ENCODE measurements around the gene TMEM14A. TPM values are rescaled to one million over a fixed set of nuclear protein-coding genes. Genes with fewer than 3 reads are reported as not detected.

TMEM14A gene
- total and polyA plus RNA-seq, 2 of the 8 experiments (the other 6 are each of a cell fraction or from before 2014, with no cell fraction given): 11.1 to 11.2 TPM

DNA sequence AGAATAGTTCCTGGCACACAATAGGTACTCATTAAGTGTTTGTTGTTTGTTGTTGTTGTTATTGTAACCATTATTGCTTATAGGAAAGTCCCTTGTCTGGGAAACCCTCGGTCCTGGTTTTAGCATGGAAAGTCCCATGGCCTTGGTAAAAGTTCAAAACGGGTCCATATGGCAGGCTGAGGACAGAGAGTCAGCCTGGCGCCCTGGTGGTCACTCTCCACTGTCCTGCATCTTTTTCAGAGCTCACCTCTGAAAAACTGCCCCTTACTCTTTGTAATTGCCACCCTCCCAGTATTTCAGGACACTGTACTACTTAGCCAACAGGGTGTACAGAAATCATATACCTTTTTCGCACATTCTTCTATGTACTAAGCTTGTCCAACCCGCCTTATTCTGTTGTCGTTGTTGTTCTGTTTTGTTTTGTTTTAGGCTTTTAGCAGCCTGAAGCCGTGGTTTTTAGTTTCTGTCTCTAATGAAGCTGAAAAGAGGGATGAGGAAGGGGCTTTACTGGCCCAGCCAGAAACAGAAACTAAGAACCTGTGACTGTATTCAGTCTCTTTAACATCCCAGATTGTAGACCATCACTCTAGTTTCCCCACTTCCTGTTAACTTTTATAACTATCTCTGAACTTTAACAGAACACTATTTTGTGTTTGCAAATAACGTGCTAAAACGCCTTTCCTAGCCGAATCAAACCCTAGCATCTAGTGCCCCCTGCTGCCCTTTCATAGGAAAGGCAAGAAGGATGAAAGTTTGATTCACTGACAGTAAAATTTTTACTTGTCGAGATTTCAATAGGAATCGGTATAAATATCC is 7.6 kb upstream of the TMEM14A start:
- Histone ChIP-seq H2BK5ac (ENCODE audit: low read depth, low read length) (no peak overlapping the region), H3K4ac (replicated peaks; ENCODE audit: insufficient read length, low read depth, low read length) (no peak overlapping the region), H3K23ac (ENCODE audit: insufficient read length) (no peak overlapping the region), H4K91ac (replicated peaks; ENCODE audit: insufficient read length, low read length) (no peak overlapping the region), H3K23me2 (ENCODE audit: low read depth, low read length) (peaks cover 15% of the 10 kb centered on the region; the same call in 1 of the 2 replicates), H3K79me2 (ENCODE audit: control insufficient read depth in 1 of 2, insufficient read depth in 2 of 2, low read length in 2 of 2) (peaks cover 0 to 6% of the 10 kb centered on the region in 2 experiments; a peak in 1 of 4 replicates), H2BK15ac (ENCODE audit: low read length) (no peak overlapping the region), H3K18ac (ENCODE audit: extremely low read depth, low read length) (no peak overlapping the region), H2AFZ (ENCODE audit: low read length) (peak overlapping the region; percentile 87), H2AK5ac (ENCODE audit: low read depth, low read length) (no peak overlapping the region), H3K27me3 (replicated peaks in 1 of 4; ENCODE audit: control insufficient read depth in 3 of 4, extremely low read depth in 1 of 4, insufficient read depth in 3 of 4, low read length in 3 of 4) (peaks cover 0 to 10% (median 7%) of the 10 kb centered on the region in 4 experiments; a peak in 5 of 7 replicates), H3K9ac (replicated peaks in 1 of 4; ENCODE audit: extremely low read depth in 1 of 4, low read depth in 3 of 4, low read length in 3 of 4) (peak overlapping the region in 2 of 4 experiments; percentile 7 to 9; a peak in 2 of 7 replicates), H3K4me2 (ENCODE audit: insufficient read depth in 1 of 2, low read depth in 2 of 2, low read length in 2 of 2) (peak overlapping the region; percentile 83 to 86; a peak in 3 of 4 replicates), H4K8ac (ENCODE audit: extremely low read depth, insufficient read depth, low read length) (no peak overlapping the region), H3K56ac (replicated peaks; ENCODE audit: insufficient read length, low read depth, low read length) (no peak overlapping the region), H2BK120ac (replicated peaks; ENCODE audit: low read depth, low read length) (no peak overlapping the region), H3K4me3 (ENCODE audit: extremely low read depth in 1 of 4, insufficient read depth in 2 of 4, low read depth in 3 of 4, low read length in 4 of 4) (peak overlapping the region; percentile 66 to 76 (median 74); a peak in 7 of 8 replicates), H3K14ac (ENCODE audit: insufficient read length) (no peak overlapping the region), H4K20me1 (replicated peaks in 1 of 2; ENCODE audit: control insufficient read depth in 1 of 2, insufficient read depth in 2 of 2, low read length in 2 of 2) (no peaks in the 10 kb centered on the region), H3K79me1 (ENCODE audit: low read depth, low read length) (no peaks in the 10 kb centered on the region), H3K9me3 (ENCODE audit: insufficient read depth in 2 of 2, low read depth in 1 of 2, low read length in 1 of 2) (no peaks in the 10 kb centered on the region), H3K36me3 (ENCODE audit: control insufficient read depth in 2 of 4, insufficient read depth in 4 of 4, low read length in 3 of 4) (peaks cover 0 to 2% (median 0%) of the 10 kb centered on the region in 4 experiments; a peak in 1 of 8 replicates), H3K27ac (ENCODE audit: low read depth, low read length) (no peak overlapping the region), H2BK20ac (ENCODE audit: low read length) (no peak overlapping the region), H2BK12ac (ENCODE audit: low read depth, low read length) (no peak overlapping the region), H4K5ac (ENCODE audit: insufficient read length, low read depth, low read length) (no peak overlapping the region), H3K4me1 (replicated peaks in 1 of 4; ENCODE audit: control insufficient read depth in 3 of 4, insufficient read depth in 4 of 4, low read length in 3 of 4) (peaks cover 0 to 10% (median 5%) of the 10 kb centered on the region in 4 experiments; a peak in 3 of 7 replicates)
- peak; percentile 82 for FAIRE-seq
- ChIA-PET CTCF (ENCODE audit: partially characterized antibody) (interaction anchor here (0.8 to 6.7 kb wide), 39 partner anchors 9 to 493 kb away, joined by 3 to 86 read pairs (median 5); partner anchors contain the start of genes EFHC1, MCM3 and TRAM2), POLR2A (ENCODE audit: partially characterized antibody) (interaction anchor here (0.8 to 3.4 kb wide), 5 partner anchors 12 to 253 kb away, joined by 3 to 22 read pairs (median 3); partner anchors contain the start of gene EFHC1)
- DNase-seq (ENCODE audit: low read depth in 1 of 2, low spot score in 2 of 2): no peak
- WGBS, 2 experiments (ENCODE audit: extremely low coverage in 1 of 2, insufficient coverage in 1 of 2, insufficient read length in 1 of 2, insufficient replicate concordance in 2 of 2, low coverage in 1 of 2, low lambda C conversion rate in 2 of 2, missing lambda C conversion rate in 1 of 2): 34% methylated on average over 12 of the region's 12 CpGs; no CpG with 5 or more reads in 1 of the 2 experiments
- TF ChIP-seq RXRA (IDR thresholded peaks at IDR 0.05; ENCODE audit: insufficient read depth, low read depth, low read length) (no peak), EZH2 (IDR thresholded peaks at IDR 0.05; ENCODE audit: low read depth, low read length, severe bottlenecking) (no peak), CHD1 (IDR thresholded peaks at IDR 0.05; ENCODE audit: low read depth, low read length) (peak; percentile 52; the same call in 1 of the 2 replicates), SP4 (IDR thresholded peaks at IDR 0.05; ENCODE audit: low read length) (no peak), RAD21 (IDR thresholded peaks at IDR 0.05 in 1 of 2, conservative IDR thresholded peaks at IDR 0.05 in 1 of 2; ENCODE audit: low read depth in 2 of 2, low read length in 2 of 2) (peak; percentile 93), EGR1 (IDR thresholded peaks at IDR 0.05; ENCODE audit: borderline replicate concordance, low read depth, low read length) (no peak), SP2 (IDR thresholded peaks at IDR 0.05; ENCODE audit: low read length) (no peak)
- TF ChIP-seq, protein P1, sequence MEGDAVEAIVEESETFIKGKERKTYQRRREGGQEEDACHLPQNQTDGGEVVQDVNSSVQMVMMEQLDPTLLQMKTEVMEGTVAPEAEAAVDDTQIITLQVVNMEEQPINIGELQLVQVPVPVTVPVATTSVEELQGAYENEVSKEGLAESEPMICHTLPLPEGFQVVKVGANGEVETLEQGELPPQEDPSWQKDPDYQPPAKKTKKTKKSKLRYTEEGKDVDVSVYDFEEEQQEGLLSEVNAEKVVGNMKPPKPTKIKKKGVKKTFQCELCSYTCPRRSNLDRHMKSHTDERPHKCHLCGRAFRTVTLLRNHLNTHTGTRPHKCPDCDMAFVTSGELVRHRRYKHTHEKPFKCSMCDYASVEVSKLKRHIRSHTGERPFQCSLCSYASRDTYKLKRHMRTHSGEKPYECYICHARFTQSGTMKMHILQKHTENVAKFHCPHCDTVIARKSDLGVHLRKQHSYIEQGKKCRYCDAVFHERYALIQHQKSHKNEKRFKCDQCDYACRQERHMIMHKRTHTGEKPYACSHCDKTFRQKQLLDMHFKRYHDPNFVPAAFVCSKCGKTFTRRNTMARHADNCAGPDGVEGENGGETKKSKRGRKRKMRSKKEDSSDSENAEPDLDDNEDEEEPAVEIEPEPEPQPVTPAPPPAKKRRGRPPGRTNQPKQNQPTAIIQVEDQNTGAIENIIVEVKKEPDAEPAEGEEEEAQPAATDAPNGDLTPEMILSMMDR (IDR thresholded peaks at IDR 0.05; ENCODE audit: control extremely low read depth in 1 of 3, insufficient read depth in 1 of 3, low read depth in 1 of 3, low read length in 3 of 3): peak in 2 of 3 experiments; percentile 71 to 77; a peak in 3 of 4 replicates
